ENCODE measurements around the gene EMID1.

GRCh38 chr22:29291215-29291614 lies 85.5 kb downstream of the EMID1 start:
- TF ChIP-seq ZNF548 (tag by site-specific recombination; IDR thresholded peaks at IDR 0.05) (no peak), ZNF324 (tag by site-specific recombination; IDR thresholded peaks at IDR 0.05) (no peak), ZNF530 (tag by site-specific recombination; IDR thresholded peaks at IDR 0.05; ENCODE audit: low read depth) (no peak), CTCF (tag by site-specific recombination; IDR thresholded peaks at IDR 0.05) (no peak), ZNF133 (tag by site-specific recombination; IDR thresholded peaks at IDR 0.05) (no peak), BCL11A (tag by site-specific recombination; IDR thresholded peaks at IDR 0.05; ENCODE audit: low read depth) (no peak), SETDB1 (IDR thresholded peaks at IDR 0.05; ENCODE audit: insufficient read length, low read length) (no peak), ZFP37 (tag by site-specific recombination; IDR thresholded peaks at IDR 0.05) (no peak), ZNF701 (tag by site-specific recombination; IDR thresholded peaks at IDR 0.05) (no peak), REST (tag by site-specific recombination; IDR thresholded peaks at IDR 0.05) (no peak), ZNF214 (tag by site-specific recombination; IDR thresholded peaks at IDR 0.05; ENCODE audit: borderline replicate concordance) (no peak), ZEB2 (tag by site-specific recombination; IDR thresholded peaks at IDR 0.05) (no peak), ZNF18 (tag by site-specific recombination; IDR thresholded peaks at IDR 0.05) (no peak)
